HG03025 (cell line): ENCODE measurements around the gene GAL3ST3.

Experiments
- ATAC-seq: cut with Tn5 transposase; IDR thresholded peaks from one replicate; pipeline ENCODE4 v1.9.1; 2021; ENCODE audit warnings: mild to moderate bottlenecking, moderate library complexity; ENCODE audit not compliant: unreplicated experiment, low FRiP score

Gene GAL3ST3

DNA sequence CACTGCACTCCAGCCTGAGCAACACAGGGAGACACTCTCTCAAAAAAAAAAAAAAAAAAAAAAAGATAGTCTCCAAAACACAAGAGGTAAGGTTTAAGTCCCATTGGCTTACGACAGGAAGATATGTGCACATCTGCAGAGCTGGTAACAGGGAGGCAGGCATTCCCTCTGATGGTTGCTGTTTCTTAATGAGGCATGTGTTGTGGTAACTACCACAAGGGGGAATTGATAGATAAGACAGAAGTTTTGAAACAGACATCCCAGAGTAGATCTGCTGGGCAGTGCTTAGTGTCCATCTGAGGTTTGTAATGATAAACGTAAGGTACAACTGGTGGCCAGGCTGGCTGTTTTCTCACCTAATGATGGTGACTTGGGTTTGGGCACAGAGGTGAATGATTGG, 51.7 kb downstream of the GAL3ST3 start:
- ATAC-seq: no peak

DNA sequence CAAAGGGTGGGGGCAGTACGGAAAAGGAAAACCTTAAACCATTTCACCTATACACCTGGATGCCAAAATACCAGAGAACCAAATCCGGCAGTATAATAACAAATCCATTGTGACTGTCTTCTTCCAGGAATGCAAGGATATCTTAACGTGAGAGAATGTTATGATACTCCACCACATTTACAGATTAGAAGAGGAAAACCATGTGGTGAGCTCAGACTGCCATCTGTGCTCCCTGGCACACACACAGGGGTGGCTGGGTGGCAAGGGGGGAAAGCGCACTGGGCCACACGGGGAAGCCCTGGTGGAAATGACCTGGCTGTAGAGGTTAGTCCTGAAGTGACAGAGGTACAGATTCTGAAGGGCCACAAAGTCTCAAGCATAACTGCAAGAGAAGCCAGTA, 56.9 kb downstream of the GAL3ST3 start:
- ATAC-seq: no peak
